ENCODE results near the gene SLC12A7.

The SLC12A7 gene

DNA sequence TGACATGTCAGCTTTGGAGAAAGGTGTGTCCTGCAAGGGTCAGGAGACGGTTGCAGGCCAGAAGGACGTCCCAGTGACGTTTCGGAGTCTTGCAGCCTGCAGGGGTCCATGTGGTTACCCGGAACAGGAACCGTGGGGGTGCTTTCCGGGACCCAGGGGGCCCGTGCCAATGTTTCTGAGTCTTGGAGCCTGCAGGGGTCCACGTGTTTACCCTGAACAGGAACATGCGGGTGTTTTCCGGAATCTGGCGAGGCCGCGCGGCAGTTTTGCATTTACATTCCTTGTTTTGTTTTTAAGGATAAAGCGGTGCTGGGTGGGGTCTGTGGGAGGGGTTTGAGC lies 72.7 kb downstream of the SLC12A7 start:
- ChIA-PET CTCF (no interaction called here), POLR2A (no interaction called here)
- DNase-seq (ENCODE audit: extremely low spot score), result no peak
- TF ChIP-seq, protein P1, sequence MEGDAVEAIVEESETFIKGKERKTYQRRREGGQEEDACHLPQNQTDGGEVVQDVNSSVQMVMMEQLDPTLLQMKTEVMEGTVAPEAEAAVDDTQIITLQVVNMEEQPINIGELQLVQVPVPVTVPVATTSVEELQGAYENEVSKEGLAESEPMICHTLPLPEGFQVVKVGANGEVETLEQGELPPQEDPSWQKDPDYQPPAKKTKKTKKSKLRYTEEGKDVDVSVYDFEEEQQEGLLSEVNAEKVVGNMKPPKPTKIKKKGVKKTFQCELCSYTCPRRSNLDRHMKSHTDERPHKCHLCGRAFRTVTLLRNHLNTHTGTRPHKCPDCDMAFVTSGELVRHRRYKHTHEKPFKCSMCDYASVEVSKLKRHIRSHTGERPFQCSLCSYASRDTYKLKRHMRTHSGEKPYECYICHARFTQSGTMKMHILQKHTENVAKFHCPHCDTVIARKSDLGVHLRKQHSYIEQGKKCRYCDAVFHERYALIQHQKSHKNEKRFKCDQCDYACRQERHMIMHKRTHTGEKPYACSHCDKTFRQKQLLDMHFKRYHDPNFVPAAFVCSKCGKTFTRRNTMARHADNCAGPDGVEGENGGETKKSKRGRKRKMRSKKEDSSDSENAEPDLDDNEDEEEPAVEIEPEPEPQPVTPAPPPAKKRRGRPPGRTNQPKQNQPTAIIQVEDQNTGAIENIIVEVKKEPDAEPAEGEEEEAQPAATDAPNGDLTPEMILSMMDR (IDR thresholded peaks at IDR 0.05; ENCODE audit: control extremely low read depth, extremely low read depth, low read depth, missing control alignments), result no peak

DNA sequence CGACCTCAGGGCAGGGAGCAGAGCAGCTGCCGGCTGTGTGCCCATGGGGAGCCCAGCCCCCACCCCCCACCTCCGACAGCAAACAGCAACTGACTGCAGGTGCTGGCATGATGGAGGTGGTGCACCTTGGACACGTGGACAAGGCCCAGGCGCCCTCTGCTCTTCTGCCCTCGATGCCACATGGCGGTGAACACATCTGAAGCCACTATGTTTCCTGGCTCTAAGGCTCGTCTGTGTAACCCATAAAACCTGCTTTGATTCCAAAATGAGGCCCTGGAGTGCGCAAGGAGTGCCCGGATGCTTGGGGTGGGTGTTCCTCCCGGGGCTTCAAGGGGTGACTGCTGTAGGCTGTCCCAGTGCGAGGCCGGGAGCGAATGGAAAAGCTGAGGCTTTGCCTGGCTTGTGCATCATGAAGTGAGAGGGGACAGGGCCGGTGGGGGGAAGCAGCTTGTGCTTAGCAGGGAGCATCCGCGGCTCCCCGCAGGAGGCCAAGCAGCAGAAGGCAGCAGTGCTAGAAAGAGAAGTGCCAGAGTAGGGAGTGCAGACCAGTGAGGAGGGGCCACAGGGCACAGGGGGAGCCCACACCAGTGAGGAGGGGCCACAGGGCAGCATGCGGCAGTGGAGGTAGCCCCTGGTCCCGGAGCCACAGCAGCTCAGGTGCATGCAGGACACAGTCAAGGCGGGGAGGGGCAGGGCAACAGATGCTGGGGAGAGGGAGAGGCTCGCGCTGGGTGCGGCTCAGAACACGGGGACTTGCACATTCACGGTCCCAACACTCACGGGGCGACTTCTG lies 73.2 kb downstream of the SLC12A7 start:
- TF ChIP-seq, protein P1 (IDR thresholded peaks at IDR 0.05; ENCODE audit: control extremely low read depth, extremely low read depth, low read depth, missing control alignments), result no peak
- no peak for DNase-seq (ENCODE audit: extremely low spot score)
- CTCF ChIA-PET, result no interaction called here
- POLR2A ChIA-PET, result no interaction called here

DNA sequence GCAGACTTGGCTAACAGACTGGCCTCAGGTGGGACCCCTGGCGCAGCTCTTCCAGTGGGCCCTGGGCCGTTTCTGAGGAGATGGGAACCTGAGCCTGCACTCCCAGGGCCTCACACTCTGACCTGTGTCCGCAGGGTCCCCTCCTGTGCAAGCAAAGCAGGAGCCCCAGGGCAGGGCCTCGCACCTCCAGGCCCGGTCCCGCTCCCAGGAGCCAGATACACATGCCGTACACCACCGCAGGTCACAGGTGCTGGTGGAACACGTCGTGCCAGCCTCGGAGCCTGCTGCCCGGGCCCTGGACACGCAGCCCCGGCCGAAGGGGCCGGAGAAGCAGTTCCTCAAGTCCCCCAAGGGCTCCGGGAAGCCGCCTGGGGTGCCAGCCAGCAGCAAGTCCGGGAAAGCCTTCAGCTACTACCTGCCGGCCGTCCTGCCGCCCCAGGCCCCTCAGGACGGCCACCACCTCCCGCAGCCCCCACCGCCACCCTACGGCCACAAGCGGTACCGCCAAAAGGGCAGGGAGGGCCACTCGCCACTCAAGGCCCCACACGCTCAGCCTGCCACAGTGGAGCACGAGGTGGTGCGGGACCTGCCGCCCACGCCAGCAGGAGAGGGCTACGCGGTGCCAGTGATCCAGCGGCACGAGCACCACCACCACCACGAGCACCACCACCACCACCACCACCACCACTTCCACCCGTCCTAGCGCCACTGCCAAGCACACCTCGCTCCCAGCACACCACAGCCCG lies 74.0 kb downstream of the SLC12A7 start:
- CTCF ChIA-PET, result no interaction called here
- DNase-seq (ENCODE audit: extremely low spot score), result no peak
- TF ChIP-seq, protein P1 (IDR thresholded peaks at IDR 0.05; ENCODE audit: control extremely low read depth, extremely low read depth, low read depth, missing control alignments), result no peak
- POLR2A ChIA-PET, result no interaction called here

DNA sequence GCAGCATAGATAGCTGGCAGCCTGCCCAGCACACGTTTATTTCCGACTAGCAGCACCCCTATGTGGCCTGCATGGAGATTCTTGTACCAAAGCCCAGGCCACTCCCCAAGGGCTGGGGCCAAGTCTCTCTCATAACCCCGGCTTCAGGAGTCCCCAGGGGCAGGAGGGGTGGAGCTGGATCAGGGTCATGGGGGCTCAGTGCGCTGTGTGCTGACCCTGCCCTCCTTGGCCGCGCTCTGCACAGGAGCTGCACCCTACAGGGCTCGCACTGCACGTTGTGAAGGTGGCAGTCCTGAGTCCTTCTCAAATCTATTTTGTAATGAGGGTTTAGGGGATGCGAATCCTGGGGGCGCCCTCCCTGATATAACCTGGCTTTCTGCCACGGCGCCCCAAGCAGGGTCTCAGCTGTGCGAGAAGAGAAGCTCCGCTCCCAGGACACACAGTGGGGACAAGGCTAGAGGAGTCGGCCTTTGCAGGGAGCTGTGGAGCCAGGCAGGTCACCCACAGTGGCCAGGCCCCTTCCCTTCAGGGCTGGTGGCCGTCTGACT lies 74.7 kb downstream of the SLC12A7 start:
- CTCF ChIA-PET, result no interaction called here
- POLR2A ChIA-PET, result no interaction called here
- DNase-seq (ENCODE audit: extremely low spot score), result no peak
- TF ChIP-seq, protein P1 (IDR thresholded peaks at IDR 0.05; ENCODE audit: control extremely low read depth, extremely low read depth, low read depth, missing control alignments), result no peak

DNA sequence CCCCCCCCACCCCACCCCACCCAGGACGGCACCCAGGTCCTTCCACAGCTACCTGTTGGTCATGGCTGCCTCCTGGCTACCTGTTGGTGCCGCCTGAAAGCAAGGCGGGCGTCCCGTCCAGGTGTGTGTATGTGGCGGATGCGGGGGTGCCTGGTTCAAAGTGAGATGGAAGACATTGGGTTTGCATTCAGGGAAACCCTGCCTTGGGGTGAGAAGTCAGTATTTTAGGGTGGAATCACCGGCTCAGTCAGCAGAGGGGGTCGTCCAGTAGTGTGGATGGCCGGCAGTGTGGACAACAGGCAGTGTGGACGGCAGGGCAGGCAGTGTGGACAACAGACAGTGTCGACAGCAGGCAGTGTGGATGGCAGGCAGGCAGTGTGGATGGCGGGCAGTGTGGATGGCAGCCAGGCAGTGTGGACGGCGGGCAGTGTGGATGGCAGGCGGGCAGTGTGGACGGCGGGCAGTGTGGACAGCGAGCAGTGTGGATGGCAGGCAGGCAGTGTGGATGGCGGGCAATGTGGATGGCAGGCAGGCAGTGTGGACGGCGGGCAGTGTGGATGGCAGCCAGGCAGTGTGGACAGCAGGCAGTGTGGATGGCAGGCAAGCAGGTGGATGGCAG lies 75.2 kb downstream of the SLC12A7 start:
- CTCF ChIA-PET, result no interaction called here
- POLR2A ChIA-PET, result no interaction called here
- TF ChIP-seq, protein P1 (IDR thresholded peaks at IDR 0.05; ENCODE audit: control extremely low read depth, extremely low read depth, low read depth, missing control alignments), result no peak
- DNase-seq (ENCODE audit: extremely low spot score), result no peak

Measured in GM10248 (cell line).